H1 (cell line): ENCODE measurements around the gene PGM1. TPM values are rescaled to one million over a fixed set of nuclear protein-coding genes. Genes with fewer than 3 reads are reported as not detected.

Source experiments
- CTCF ChIA-PET: fragments of 300-600 bp; sonication (Branson Sonifier 250); formaldehyde crosslinking; loops from one replicate; lab custom pipeline; 2021; ENCODE audit not compliant: partially characterized antibody; lab: Charles Lee
- POLR2A ChIA-PET: fragments of 300-600 bp; sonication (Branson Sonifier 250); formaldehyde crosslinking; loops from one replicate; lab custom pipeline; 2021; ENCODE audit warnings: inconsistent platforms; ENCODE audit not compliant: partially characterized antibody; lab: Charles Lee
- DNase-seq, 2 experiments: peaks; one replicate each; pipeline versions ENCODE4 v3.0.0 to v3.0.0-alpha.2; 2010 to 2022; ENCODE audit warnings: low spot score in 2 of 2, low read depth in 1 of 2, mixed read lengths in 1 of 2
- FAIRE-seq: peaks from 2 replicates; lab custom pipeline; 2011; peaks lifted over from hg19 to GRCh38; lab: Jason Lieb, UNC
- H2AFZ ChIP-seq: 2 replicates; pipeline ENCODE4 v1.8.1; 2012; ENCODE audit warnings: low read length, inconsistent platforms
- H2AK5ac ChIP-seq: 2 replicates; pipeline ENCODE4 v1.6.1; 2013; ENCODE audit warnings: low read depth, low read length
- H2BK120ac ChIP-seq: replicated peaks from 2 replicates; pipeline ENCODE3; 2013; ENCODE audit warnings: low read depth, low read length, inconsistent platforms
- H2BK12ac ChIP-seq: 2 replicates; pipeline ENCODE4 v1.6.1; 2013; ENCODE audit warnings: low read depth, low read length
- H2BK15ac ChIP-seq: 2 replicates; pipeline ENCODE4 v1.6.1; 2013; ENCODE audit warnings: low read length
- H2BK20ac ChIP-seq: 2 replicates; pipeline ENCODE4 v1.6.1; 2013; ENCODE audit warnings: low read length
- H2BK5ac ChIP-seq: 2 replicates; pipeline ENCODE4 v1.6.1; 2013; ENCODE audit warnings: low read depth, low read length
- H3K14ac ChIP-seq: 2 replicates; pipeline ENCODE4 v1.6.1; 2013; ENCODE audit warnings: inconsistent platforms; ENCODE audit not compliant: insufficient read length
- H3K18ac ChIP-seq: 2 replicates; pipeline ENCODE4 v1.6.1; 2013; ENCODE audit warnings: low read length; ENCODE audit errors: extremely low read depth
- H3K23ac ChIP-seq: 2 replicates; pipeline ENCODE4 v1.6.1; 2013; ENCODE audit warnings: inconsistent platforms; ENCODE audit not compliant: insufficient read length
- H3K23me2 ChIP-seq: 2 replicates; pipeline ENCODE4 v1.6.1; 2013; ENCODE audit warnings: low read depth, low read length
- H3K27ac ChIP-seq: 2 replicates; pipeline ENCODE4 v1.6.1; 2011; ENCODE audit warnings: low read depth, low read length, inconsistent platforms
- H3K27me3 ChIP-seq, 4 experiments: replicated peaks in 1 of 4; 1 replicate in 1 of 4; 2 replicates in 3 of 4; pipeline versions ENCODE4 v1.6.1 to v1.8.1; 2011 to 2013; ENCODE audit warnings: low read length in 3 of 4, mild to moderate bottlenecking in 3 of 4, inconsistent platforms in 2 of 4, mixed read lengths in 2 of 4, moderate library complexity in 1 of 4; ENCODE audit not compliant: control insufficient read depth in 3 of 4, insufficient read depth in 3 of 4; ENCODE audit errors: extremely low read depth in 1 of 4
- H3K36me3 ChIP-seq, 4 experiments: 2 replicates each; pipeline versions ENCODE4 v1.6.1 to v1.8.1; 2011 to 2013; ENCODE audit warnings: mild to moderate bottlenecking in 4 of 4, low read length in 3 of 4, moderate library complexity in 2 of 4, control low read depth in 1 of 4, inconsistent platforms in 1 of 4; ENCODE audit not compliant: insufficient read depth in 4 of 4, control insufficient read depth in 2 of 4
- H3K4ac ChIP-seq: replicated peaks from 2 replicates; pipeline ENCODE3; 2013; ENCODE audit warnings: low read length, low read depth, mixed read lengths, inconsistent platforms; ENCODE audit not compliant: insufficient read length
- H3K4me1 ChIP-seq, 4 experiments: replicated peaks in 1 of 4; 1 replicate in 1 of 4; 2 replicates in 3 of 4; pipeline versions ENCODE4 v1.6.1 to v1.8.1; 2011 to 2013; ENCODE audit warnings: low read length in 3 of 4, inconsistent platforms in 2 of 4, mixed read lengths in 1 of 4; ENCODE audit not compliant: insufficient read depth in 4 of 4, control insufficient read depth in 3 of 4
- H3K4me2 ChIP-seq, 2 experiments: 2 replicates each; pipeline versions ENCODE4 v1.6.1 to v1.8.1; 2011 to 2013; ENCODE audit warnings: low read depth in 2 of 2, low read length in 2 of 2, control low read depth in 1 of 2, inconsistent platforms in 1 of 2, mild to moderate bottlenecking in 1 of 2; ENCODE audit not compliant: insufficient read depth in 1 of 2
- H3K4me3 ChIP-seq, 4 experiments: fragments of 200-600, 300-600 bp in 1 of 4; sonication (generic), shearing (Covaris generic), sonication (Bioruptor Twin) in 1 of 4; 2 replicates each; pipeline versions ENCODE4 v1.5.1 to v1.8.1; 2011 to 2016; ENCODE audit warnings: low read length in 4 of 4, low read depth in 3 of 4, control low read depth in 2 of 4, inconsistent platforms in 2 of 4, mild to moderate bottlenecking in 2 of 4, mixed read lengths in 1 of 4, moderate library complexity in 1 of 4; ENCODE audit not compliant: insufficient read depth in 2 of 4; ENCODE audit errors: extremely low read depth in 1 of 4
- H3K56ac ChIP-seq: replicated peaks from 2 replicates; pipeline ENCODE3; 2013; ENCODE audit warnings: low read depth, mild to moderate bottlenecking, mixed read lengths, low read length, inconsistent platforms; ENCODE audit not compliant: insufficient read length
- H3K79me1 ChIP-seq: 2 replicates; pipeline ENCODE4 v1.6.1; 2013; ENCODE audit warnings: low read depth, low read length, control low read depth
- H3K79me2 ChIP-seq, 2 experiments: 2 replicates each; pipeline versions ENCODE4 v1.6.1 to v1.8.1; 2012 to 2013; ENCODE audit warnings: low read length in 2 of 2, mild to moderate bottlenecking in 2 of 2, inconsistent platforms in 1 of 2; ENCODE audit not compliant: insufficient read depth in 2 of 2, control insufficient read depth in 1 of 2
- H3K9ac ChIP-seq, 4 experiments: replicated peaks in 1 of 4; 1 replicate in 1 of 4; 2 replicates in 3 of 4; pipeline versions ENCODE4 v1.6.1 to v1.8.1; 2011 to 2013; ENCODE audit warnings: low read depth in 3 of 4, low read length in 3 of 4, control low read depth in 2 of 4, mild to moderate bottlenecking in 2 of 4, moderate library complexity in 2 of 4, inconsistent platforms in 1 of 4; ENCODE audit errors: extremely low read depth in 1 of 4
- H3K9me3 ChIP-seq, 2 experiments: 2 replicates each; pipeline versions ENCODE4 v1.6.1 to v1.8.1; 2012 to 2013; ENCODE audit warnings: mild to moderate bottlenecking in 2 of 2, moderate library complexity in 2 of 2, control low read depth in 1 of 2, inconsistent platforms in 1 of 2, low read depth in 1 of 2, low read length in 1 of 2, mixed read lengths in 1 of 2; ENCODE audit not compliant: insufficient read depth in 2 of 2
- H4K20me1 ChIP-seq, 2 experiments: replicated peaks in 1 of 2; 2 replicates each; pipeline versions ENCODE3 to v1.8.1; 2011 to 2013; ENCODE audit warnings: inconsistent platforms in 2 of 2, low read length in 2 of 2, mild to moderate bottlenecking in 1 of 2; ENCODE audit not compliant: insufficient read depth in 2 of 2, control insufficient read depth in 1 of 2
- H4K5ac ChIP-seq: 2 replicates; pipeline ENCODE4 v1.6.1; 2013; ENCODE audit warnings: low read length, low read depth, mixed read lengths, inconsistent platforms; ENCODE audit not compliant: insufficient read length
- H4K8ac ChIP-seq: 2 replicates; pipeline ENCODE4 v1.8.0; 2013; ENCODE audit warnings: mild to moderate bottlenecking, moderate library complexity, low read length, inconsistent platforms; ENCODE audit not compliant: insufficient read depth; ENCODE audit errors: extremely low read depth
- H4K91ac ChIP-seq: replicated peaks from 2 replicates; pipeline ENCODE3; 2013; ENCODE audit warnings: low read length, mixed read lengths, inconsistent platforms; ENCODE audit not compliant: insufficient read length
- ASH2L ChIP-seq: fragments of 200-600, 300-600 bp; sonication (generic); IDR thresholded peaks from one replicate; pipeline ENCODE4 v1.7.1; 2017; ENCODE audit warnings: low read length
- CBX8 ChIP-seq: fragments of 300-800, 300-1000 bp; sonication (generic); IDR thresholded peaks from 2 replicates; pipeline ENCODE4 v1.7.1; 2016; ENCODE audit warnings: low read depth, low read length, borderline replicate concordance
- CEBPB ChIP-seq: IDR thresholded peaks from 2 replicates; pipeline ENCODE4 v1.6.1; 2012; ENCODE audit warnings: low read depth, low read length
- CHD1 ChIP-seq: IDR thresholded peaks from 2 replicates; pipeline ENCODE4 v1.6.1; 2012; ENCODE audit warnings: low read depth, low read length, improper control_type of control experiment
- EP300 ChIP-seq, 2 experiments: IDR thresholded peaks; 1 replicate in 1 of 2; 2 replicates in 1 of 2; pipeline ENCODE4 v1.6.1; 2011 to 2012; ENCODE audit warnings: low read depth in 2 of 2, low read length in 2 of 2, mild to moderate bottlenecking in 2 of 2, borderline replicate concordance in 1 of 2, inconsistent platforms in 1 of 2, moderate library complexity in 1 of 2
- FOSL1 ChIP-seq: IDR thresholded peaks from 2 replicates; pipeline ENCODE4 v1.6.1; 2011; ENCODE audit warnings: mild to moderate bottlenecking, low read depth, low read length, moderate library complexity; ENCODE audit not compliant: insufficient read depth
- GTF2F1 ChIP-seq: IDR thresholded peaks from 2 replicates; pipeline ENCODE4 v1.6.1; 2012; ENCODE audit warnings: low read depth, low read length, improper control_type of control experiment, borderline replicate concordance
- JUN ChIP-seq: IDR thresholded peaks from 2 replicates; pipeline ENCODE4 v1.6.1; 2011; ENCODE audit warnings: low read depth, mild to moderate bottlenecking, improper control_type of control experiment, low read length
- KDM1A ChIP-seq: fragments of 200-600, 300-600 bp; sonication (generic); IDR thresholded peaks from 2 replicates; pipeline ENCODE4 v1.7.1; 2016; ENCODE audit warnings: mild to moderate bottlenecking, low read length, borderline replicate concordance
- POLR2AphosphoS5 ChIP-seq: IDR thresholded peaks from 2 replicates; pipeline ENCODE4 v1.6.1; 2011; ENCODE audit warnings: low read depth, low read length
- RXRA ChIP-seq: IDR thresholded peaks from 2 replicates; pipeline ENCODE4 v1.6.1; 2011; ENCODE audit warnings: low read depth, mild to moderate bottlenecking, low read length, moderate library complexity; ENCODE audit not compliant: insufficient read depth
- SIRT6 ChIP-seq: IDR thresholded peaks from one replicate; pipeline ENCODE4 v1.7.1; 2012; ENCODE audit warnings: low read length, inconsistent platforms
- SP4 ChIP-seq: IDR thresholded peaks from 2 replicates; pipeline ENCODE4 v1.6.1; 2012; ENCODE audit warnings: low read length, inconsistent platforms
- ZNF274 ChIP-seq: IDR thresholded peaks from 2 replicates; pipeline ENCODE4 v1.7.0; 2012; ENCODE audit warnings: low read length, borderline replicate concordance; ENCODE audit errors: extremely low read depth
- WGBS, 2 experiments: shearing (Covaris generic) in 1 of 2; methylation state at CpG; one replicate each; pipeline versions ENCODE4 v1.1.6 to v1.1.7; 2013 to 2015; ENCODE audit warnings: low lambda C conversion rate in 2 of 2, mixed read lengths in 2 of 2, inconsistent platforms in 1 of 2, low coverage in 1 of 2, missing lambda C conversion rate in 1 of 2; ENCODE audit not compliant: insufficient replicate concordance in 2 of 2, insufficient coverage in 1 of 2, insufficient read length in 1 of 2; ENCODE audit errors: extremely low coverage in 1 of 2, missing lambda C conversion rate in 1 of 2; 5-methylcytosine and 5-hydroxymethylcytosine counted together
- polyA plus RNA-seq, 7 experiments: library from polyadenylated mRNA; depleted of rRNA in 3 of 7; stranded (reverse) in 5 of 7; unstranded in 2 of 7; fragments of >200 nt in 5 of 7; fragments of 200-250 nt in 2 of 7; gene quantifications; 1 replicate in 5 of 7; 2 replicates in 1 of 7; 4 replicates in 1 of 7; pipeline versions ENCODE4 v1.2.1 to v1.2.3, GENCODE V29; 2011 to 2013; ENCODE audit warnings: missing spikeins in 2 of 7, mixed read lengths in 2 of 7
- total RNA-seq: library from RNA; stranded (reverse); fragmentation: NEBNext Ultra II Directional; extraction: Animal tissue kit (Norgen Biotek cat#: 25700); gene quantifications from 2 replicates; pipeline ENCODE4 v1.2.1, GENCODE V29; 2021
- TF ChIP-seq, protein P1 (sequence below): IDR thresholded peaks from 2 replicates; pipeline ENCODE4 v1.6.1; 2012; ENCODE audit warnings: inconsistent platforms

Gene PGM1
- total and polyA plus RNA-seq, 2 of the 8 experiments (the other 6 are each of a cell fraction or from before 2014, with no cell fraction given): 33.0 to 65.4 TPM

DNA sequence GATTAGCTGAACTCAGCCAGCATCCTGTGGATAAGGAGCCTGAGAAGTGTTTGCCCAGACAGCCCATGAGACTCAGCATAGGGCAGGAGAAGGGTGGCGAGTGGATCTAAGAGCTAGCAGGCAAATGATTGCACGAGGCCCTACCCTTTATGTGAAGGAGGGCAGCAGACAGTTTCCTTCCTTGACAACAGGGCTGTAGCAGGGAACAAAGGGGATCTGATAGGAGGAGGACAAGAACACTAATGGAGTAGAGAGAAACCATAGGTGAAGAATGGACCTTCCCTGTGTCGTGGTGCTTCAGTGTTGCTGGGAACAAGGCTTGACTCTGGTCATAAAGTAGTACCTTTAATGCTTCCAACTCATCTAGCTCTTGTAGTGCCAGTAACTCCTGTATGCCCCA is 84.3 kb downstream of the PGM1 start:
- Histone ChIP-seq H3K9me3 (peaks cover 0 to 5% of the 10 kb centered on the region in 2 experiments; a peak in 2 of 4 replicates), H2BK15ac (no peak overlapping the region), H3K79me2 (no peaks in the 10 kb centered on the region), H4K5ac (no peak overlapping the region), H3K4me3 (no peak overlapping the region), H3K4me1 (peaks cover 0 to 3% (median 0%) of the 10 kb centered on the region in 4 experiments; a peak in 2 of 7 replicates), H4K8ac (no peak overlapping the region), H3K27ac (no peak overlapping the region), H2AK5ac (no peak overlapping the region), H3K23me2 (no peaks in the 10 kb centered on the region; the same call in 1 of the 2 replicates), H3K36me3 (no peaks in the 10 kb centered on the region), H3K23ac (no peak overlapping the region), H3K56ac (no peak overlapping the region), H2BK120ac (no peak overlapping the region), H2BK5ac (no peak overlapping the region), H2BK20ac (0 out of 2 replicates have a peak overlapping the region, but pooled peaks have one; percentile 3), H4K20me1 (no peaks in the 10 kb centered on the region), H2BK12ac (peak overlapping the region; percentile 30; the same call in 1 of the 2 replicates), H3K27me3 (0 out of 7 replicates have a peak, but pooled peaks cover 0 to 2% (median 0%) of the 10 kb centered on the region in 4 experiments), H3K4me2 (no peak overlapping the region), H3K18ac (no peak overlapping the region), H3K9ac (no peak overlapping the region), H2AFZ (no peak overlapping the region), H3K4ac (no peak overlapping the region), H4K91ac (no peak overlapping the region), H3K79me1 (no peaks in the 10 kb centered on the region), H3K14ac (no peak overlapping the region)
- FAIRE-seq (no peak), DNase-seq (no peak)
- ChIA-PET POLR2A (interaction anchor here (1.0 kb wide), 1 partner anchor 14 kb away, joined by 4 read pairs; no protein-coding TSS in a partner anchor), CTCF (interaction anchor here (0.6 to 5.8 kb wide), 10 partner anchors 15 to 569 kb away, joined by 3 to 55 read pairs (median 6); no protein-coding TSS in a partner anchor)
- WGBS, 2 experiments: 90% methylated on average over 3 of the region's 3 CpGs; no CpG with 5 or more reads in 1 of the 2 experiments
- TF ChIP-seq CEBPB: no peak
- TF ChIP-seq EP300 (IDR thresholded peaks at IDR 0.05; ENCODE audit: borderline replicate concordance in 1 of 2, low read depth in 2 of 2, low read length in 2 of 2): no peak
- no peak for TF ChIP-seq CHD1
- no peak for TF ChIP-seq RXRA
- no peak for TF ChIP-seq SIRT6
- TF ChIP-seq POLR2AphosphoS5: no peak
- TF ChIP-seq, protein P1, sequence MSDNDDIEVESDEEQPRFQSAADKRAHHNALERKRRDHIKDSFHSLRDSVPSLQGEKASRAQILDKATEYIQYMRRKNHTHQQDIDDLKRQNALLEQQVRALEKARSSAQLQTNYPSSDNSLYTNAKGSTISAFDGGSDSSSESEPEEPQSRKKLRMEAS: no peak
- no peak for TF ChIP-seq FOSL1
- no peak for TF ChIP-seq KDM1A
- no peak for TF ChIP-seq SP4
- TF ChIP-seq CBX8: no peak
- TF ChIP-seq ZNF274: no peak
- TF ChIP-seq JUN: no peak
- no peak for TF ChIP-seq GTF2F1
- TF ChIP-seq ASH2L: no peak
